CD4-positive, CD25-positive, alpha-beta regulatory T cell (primary cell): Measurements from ENCODE around the gene ACOT7. TPM values are rescaled to one million over a fixed set of nuclear protein-coding genes. Genes with fewer than 3 reads are reported as not detected.

Experiments used
- ATAC-seq, 2 donors: fragments of 150-1000 bp; cut with Tn5 transposase; one replicate each; pipeline ENCODE4 v1.10.0; 2021; ENCODE audit warnings: low read depth in 2 of 2, moderate number of reproducible peaks in 2 of 2, moderate library complexity in 1 of 2
- DNase-seq, 3 donors: peaks; one replicate each; pipeline versions ENCODE4 v3.0.0 to v3.0.0-alpha.2; 2012 to 2022; ENCODE audit warnings: mixed read lengths in 1 of 3
- H3K27ac ChIP-seq: one replicate; pipeline ENCODE4 v1.7.0; 2013; ENCODE audit warnings: mild to moderate bottlenecking, low read length; ENCODE audit not compliant: insufficient read depth, poor library complexity, severe bottlenecking
- H3K27me3 ChIP-seq: one replicate; pipeline ENCODE4 v1.7.0; 2013; ENCODE audit warnings: low read length; ENCODE audit not compliant: control insufficient read depth, insufficient read depth
- H3K36me3 ChIP-seq: one replicate; pipeline ENCODE4 v1.7.0; 2013; ENCODE audit warnings: mild to moderate bottlenecking, low read length, moderate library complexity; ENCODE audit not compliant: control insufficient read depth, insufficient read depth
- H3K4me1 ChIP-seq: 2 replicates; pipeline ENCODE4 v1.7.0; 2013; ENCODE audit warnings: mild to moderate bottlenecking, low read length; ENCODE audit not compliant: insufficient read depth, control insufficient read depth, poor library complexity, severe bottlenecking
- H3K4me3 ChIP-seq: one replicate; pipeline ENCODE4 v1.7.0; 2013; ENCODE audit warnings: low read depth, mild to moderate bottlenecking, low read length, moderate library complexity
- H3K9me3 ChIP-seq, 2 experiments: 1 replicate in 1 of 2; 2 replicates in 1 of 2; pipeline ENCODE4 v1.7.0; 2013; ENCODE audit warnings: low read length in 2 of 2, mild to moderate bottlenecking in 1 of 2, moderate library complexity in 1 of 2; ENCODE audit not compliant: control insufficient read depth in 2 of 2
- H3K27ac Mint-ChIP-seq, 3 donors: one replicate each; pipeline ENCODE4 v1.8.0; 2020 to 2022; ENCODE audit warnings: mild to moderate bottlenecking in 3 of 3, mixed read lengths in 3 of 3, moderate library complexity in 2 of 3
- H3K27me3 Mint-ChIP-seq: one replicate; pipeline ENCODE4 v1.8.0; 2022; ENCODE audit warnings: mild to moderate bottlenecking, mixed read lengths
- H3K36me3 Mint-ChIP-seq: one replicate; pipeline ENCODE4 v1.8.0; 2020; ENCODE audit warnings: mixed read lengths
- H3K4me1 Mint-ChIP-seq, 4 donors: one replicate each; pipeline ENCODE4 v1.8.0; 2020 to 2022; ENCODE audit warnings: mixed read lengths in 4 of 4, mild to moderate bottlenecking in 1 of 4
- H3K4me3 Mint-ChIP-seq, 4 donors: one replicate each; pipeline ENCODE4 v1.8.0; 2020 to 2022; ENCODE audit warnings: mild to moderate bottlenecking in 4 of 4, mixed read lengths in 4 of 4, moderate library complexity in 3 of 4
- H3K9me3 Mint-ChIP-seq, 7 donors: one replicate each; pipeline ENCODE4 v1.8.0; 2020 to 2022; ENCODE audit warnings: mixed read lengths in 7 of 7, mild to moderate bottlenecking in 3 of 7, moderate library complexity in 2 of 7
- polyA plus RNA-seq, 4 donors: library from polyadenylated mRNA; unstranded; fragments of 300-500 nt; fragmentation: Illumina TruSeq; gene quantifications; one replicate each; pipeline ENCODE4 v1.2.3, GENCODE V29; 2021
- total RNA-seq: library from RNA; stranded (reverse); gene quantifications from one replicate; pipeline ENCODE4 v1.2.3, GENCODE V29; 2022

The ACOT7 gene
- total and polyA plus RNA-seq, 5 donors from 2014 or later, result 9.3 to 13.6 (median 9.8) TPM

GRCh38 chr1:6245086-6245868 is 148.3 kb downstream of the ACOT7 start:
- peaks cover 0 to 26% (median 15%) of the 10 kb centered on the region in 4 donors for H3K4me1 Mint-ChIP-seq
- Histone ChIP-seq H3K36me3 (no peaks in the 10 kb centered on the region), H3K4me3 (no peak overlapping the region), H3K27ac (no peak overlapping the region), H3K9me3 (no peaks in the 10 kb centered on the region), H3K4me1 (peaks cover 25% of the 10 kb centered on the region), H3K27me3 (peaks cover 21% of the 10 kb centered on the region)
- peak; percentile 68 for ATAC-seq
- H3K27me3 Mint-ChIP-seq, result peaks cover 62% of the 10 kb centered on the region
- peaks cover 0 to 2% (median 0%) of the 10 kb centered on the region in 7 donors for H3K9me3 Mint-ChIP-seq
- H3K4me3 Mint-ChIP-seq, result no peak overlapping the region
- DNase-seq, result peak; percentile 65 to 79 (median 76)
- H3K27ac Mint-ChIP-seq, result no peak overlapping the region
- H3K36me3 Mint-ChIP-seq, result no peaks in the 10 kb centered on the region

GRCh38 chr1:6244401-6245049 is 149.0 kb downstream of the ACOT7 start:
- H3K9me3 ChIP-seq, result no peaks in the 10 kb centered on the region
- peak overlapping the region in 2 of 4 donors; percentile 4 to 60 for H3K4me3 Mint-ChIP-seq
- H3K9me3 Mint-ChIP-seq, result peaks cover 0 to 2% (median 0%) of the 10 kb centered on the region in 7 donors
- peaks cover 24% of the 10 kb centered on the region for H3K27me3 ChIP-seq
- ATAC-seq (no peak), DNase-seq (no peak)
- H3K36me3 Mint-ChIP-seq, result no peaks in the 10 kb centered on the region
- H3K27ac ChIP-seq, result no peak overlapping the region
- H3K4me1 Mint-ChIP-seq, result peaks cover 0 to 24% (median 16%) of the 10 kb centered on the region in 4 donors
- H3K27ac Mint-ChIP-seq, result no peak overlapping the region
- no peak overlapping the region for H3K4me3 ChIP-seq
- H3K36me3 ChIP-seq, result no peaks in the 10 kb centered on the region
- peaks cover 66% of the 10 kb centered on the region for H3K27me3 Mint-ChIP-seq
- peaks cover 25% of the 10 kb centered on the region for H3K4me1 ChIP-seq

- Histone ChIP-seq H3K27ac (no peak within 1 kb of the TSS), H3K27me3 (peaks cover 26% of the 10 kb centered on the region), H3K4me3 (no peak within 1 kb of the TSS), H3K36me3 (no peaks in the 10 kb centered on the region), H3K9me3 (no peaks in the 10 kb centered on the region), H3K4me1 (peaks cover 22% of the 10 kb centered on the region)
- Mint-ChIP-seq H3K9me3 (peaks cover 0 to 2% (median 0%) of the 10 kb centered on the region in 7 donors), H3K27me3 (peaks cover 71% of the 10 kb centered on the region), H3K4me3 (peak within 1 kb of the TSS in 2 of 4 donors; percentile 60 to 78), H3K36me3 (no peaks in the 10 kb centered on the region), H3K4me1 (peaks cover 0 to 24% (median 16%) of the 10 kb centered on the region in 4 donors), H3K27ac (no peak within 1 kb of the TSS)
- DNase-seq, result no peak
- no peak for ATAC-seq
Observed at GRCh38 chr1:6243993-6244392, 149.6 kb downstream of the ACOT7 start, which contains the start of gene HES3. Gene HES3 (plus strand): TSS chr1:6244179. CDS start chr1:6244366, 187 bp downstream.

GRCh38 chr1:6243053-6243834 is 150.3 kb downstream of the ACOT7 start:
- peaks cover 69% of the 10 kb centered on the region for H3K27me3 Mint-ChIP-seq
- no peak overlapping the region for H3K27ac Mint-ChIP-seq

GRCh38 chr1:6241887-6242740 is 151.5 kb downstream of the ACOT7 start:
- H3K4me3 ChIP-seq, result no peak overlapping the region
- no peaks in the 10 kb centered on the region for H3K36me3 Mint-ChIP-seq
- H3K36me3 ChIP-seq, result no peaks in the 10 kb centered on the region
- peaks cover 57% of the 10 kb centered on the region for H3K27me3 Mint-ChIP-seq
- H3K27ac Mint-ChIP-seq, result no peak overlapping the region
- peaks cover 0 to 24% (median 15%) of the 10 kb centered on the region in 4 donors for H3K4me1 Mint-ChIP-seq
- no peak overlapping the region for H3K4me3 Mint-ChIP-seq
- peaks cover 15% of the 10 kb centered on the region for H3K27me3 ChIP-seq
- H3K9me3 ChIP-seq, result no peaks in the 10 kb centered on the region
- peaks cover 21% of the 10 kb centered on the region for H3K4me1 ChIP-seq
- no peak for DNase-seq
- no peak for ATAC-seq
- H3K27ac ChIP-seq, result no peak overlapping the region
- peaks cover 0 to 2% (median 0%) of the 10 kb centered on the region in 7 donors for H3K9me3 Mint-ChIP-seq

More at GRCh38 chr1:6243053-6243834, 150.3 kb downstream of the ACOT7 start:
- Histone ChIP-seq H3K27me3 (peaks cover 23% of the 10 kb centered on the region), H3K27ac (no peak overlapping the region), H3K36me3 (no peaks in the 10 kb centered on the region), H3K4me1 (peaks cover 21% of the 10 kb centered on the region), H3K9me3 (no peaks in the 10 kb centered on the region), H3K4me3 (no peak overlapping the region)
- H3K4me3 Mint-ChIP-seq, result peak overlapping the region in 1 of 4 donors; percentile 78
- peaks cover 0 to 24% (median 16%) of the 10 kb centered on the region in 4 donors for H3K4me1 Mint-ChIP-seq
- no peaks in the 10 kb centered on the region for H3K36me3 Mint-ChIP-seq
- no peak for DNase-seq
- H3K9me3 Mint-ChIP-seq, result peaks cover 0 to 2% (median 0%) of the 10 kb centered on the region in 7 donors
- no peak for ATAC-seq

- H3K4me3 ChIP-seq, result no peak overlapping the region
- Mint-ChIP-seq H3K27me3 (peaks cover 49% of the 10 kb centered on the region), H3K4me3 (peak overlapping the region in 3 of 4 donors; percentile 38 to 90 (median 41)), H3K4me1 (peaks cover 0 to 16% (median 9%) of the 10 kb centered on the region in 4 donors), H3K27ac (no peak overlapping the region), H3K9me3 (peaks cover 0 to 2% (median 0%) of the 10 kb centered on the region in 7 donors), H3K36me3 (no peaks in the 10 kb centered on the region)
- H3K36me3 ChIP-seq, result no peaks in the 10 kb centered on the region
- H3K27me3 ChIP-seq, result peaks cover 15% of the 10 kb centered on the region
- ATAC-seq, result no peak
- no peak overlapping the region for H3K27ac ChIP-seq
- peaks cover 15% of the 10 kb centered on the region for H3K4me1 ChIP-seq
- no peaks in the 10 kb centered on the region for H3K9me3 ChIP-seq
- DNase-seq, result no peak
Observed at GRCh38 chr1:6241107-6241886, 152.3 kb downstream of the ACOT7 start.
